Measurements from ENCODE around the gene KCTD12. TPM values are rescaled to one million over a fixed set of nuclear protein-coding genes. Genes with fewer than 3 reads are reported as not detected.
A peak's percentile ranks its signal among the peaks of the same experiment; 100 is the strongest.
"Not testable (repeated sequence)": the region's sequence is repeated elsewhere in the genome, so short reads cannot be mapped to it uniquely, and the experiment has no call there.

The KCTD12 gene
- polyA plus RNA-seq (ENCODE audit: insufficient read length in 3 of 3): 10 to 100 TPM; 72.9 to 86.0 (median 80.9) TPM
- long read RNA-seq, donor 1, full-length matches to known transcripts: 50 of 50 reads
- long read RNA-seq, donor 1, partial matches to known transcripts: 0 of 50 reads
- long read RNA-seq, donor 1, other reads (novel, unspliced or antisense): 0 of 50 reads
- long read RNA-seq, donor 2, full-length matches to known transcripts: 66 of 66 reads
- long read RNA-seq, donor 2, partial matches to known transcripts: 0 of 66 reads
- long read RNA-seq, donor 2, other reads (novel, unspliced or antisense): 0 of 66 reads
- long read RNA-seq, donor 3, full-length matches to known transcripts: 100 of 100 reads
- long read RNA-seq, donor 3, partial matches to known transcripts: 0 of 100 reads
- long read RNA-seq, donor 3, other reads (novel, unspliced or antisense): 0 of 100 reads
- long read RNA-seq, donor 4, full-length matches to known transcripts: 40 of 40 reads
- long read RNA-seq, donor 4, partial matches to known transcripts: 0 of 40 reads
- long read RNA-seq, donor 4, other reads (novel, unspliced or antisense): 0 of 40 reads
- long read RNA-seq, donor 5, full-length matches to known transcripts: 30 of 30 reads
- long read RNA-seq, donor 5, partial matches to known transcripts: 0 of 30 reads
- long read RNA-seq, donor 5, other reads (novel, unspliced or antisense): 0 of 30 reads
- long read RNA-seq, donor 6, full-length matches to known transcripts: 48 of 48 reads
- long read RNA-seq, donor 6, partial matches to known transcripts: 0 of 48 reads
- long read RNA-seq, donor 6, other reads (novel, unspliced or antisense): 0 of 48 reads
- long read RNA-seq, donor 7, full-length matches to known transcripts: 92 of 92 reads
- long read RNA-seq, donor 7, partial matches to known transcripts: 0 of 92 reads
- long read RNA-seq, donor 7, other reads (novel, unspliced or antisense): 0 of 92 reads
- long read RNA-seq, donor 8, full-length matches to known transcripts: 125 of 125 reads
- long read RNA-seq, donor 8, partial matches to known transcripts: 0 of 125 reads
- long read RNA-seq, donor 8, other reads (novel, unspliced or antisense): 0 of 125 reads
- long read RNA-seq, donor 9, full-length matches to known transcripts: 81 of 81 reads
- long read RNA-seq, donor 9, partial matches to known transcripts: 0 of 81 reads
- long read RNA-seq, donor 9, other reads (novel, unspliced or antisense): 0 of 81 reads
- long read RNA-seq, donor 10, full-length matches to known transcripts: 55 of 55 reads
- long read RNA-seq, donor 10, partial matches to known transcripts: 0 of 55 reads
- long read RNA-seq, donor 10, other reads (novel, unspliced or antisense): 0 of 55 reads
- long read RNA-seq, donor 11, full-length matches to known transcripts: 60 of 60 reads
- long read RNA-seq, donor 11, partial matches to known transcripts: 0 of 60 reads
- long read RNA-seq, donor 11, other reads (novel, unspliced or antisense): 0 of 60 reads
- long read RNA-seq, donor 12, full-length matches to known transcripts: 73 of 73 reads
- long read RNA-seq, donor 12, partial matches to known transcripts: 0 of 73 reads
- long read RNA-seq, donor 12, other reads (novel, unspliced or antisense): 0 of 73 reads
- long read RNA-seq, donor 13, full-length matches to known transcripts: 85 of 85 reads
- long read RNA-seq, donor 13, partial matches to known transcripts: 0 of 85 reads
- long read RNA-seq, donor 13, other reads (novel, unspliced or antisense): 0 of 85 reads
- long read RNA-seq, donor 14: 0 reads
- long read RNA-seq, donor 15: 0 reads
- long read RNA-seq, donor 16, full-length matches to known transcripts: 78 of 78 reads
- long read RNA-seq, donor 16, partial matches to known transcripts: 0 of 78 reads
- long read RNA-seq, donor 16, other reads (novel, unspliced or antisense): 0 of 78 reads

DNA sequence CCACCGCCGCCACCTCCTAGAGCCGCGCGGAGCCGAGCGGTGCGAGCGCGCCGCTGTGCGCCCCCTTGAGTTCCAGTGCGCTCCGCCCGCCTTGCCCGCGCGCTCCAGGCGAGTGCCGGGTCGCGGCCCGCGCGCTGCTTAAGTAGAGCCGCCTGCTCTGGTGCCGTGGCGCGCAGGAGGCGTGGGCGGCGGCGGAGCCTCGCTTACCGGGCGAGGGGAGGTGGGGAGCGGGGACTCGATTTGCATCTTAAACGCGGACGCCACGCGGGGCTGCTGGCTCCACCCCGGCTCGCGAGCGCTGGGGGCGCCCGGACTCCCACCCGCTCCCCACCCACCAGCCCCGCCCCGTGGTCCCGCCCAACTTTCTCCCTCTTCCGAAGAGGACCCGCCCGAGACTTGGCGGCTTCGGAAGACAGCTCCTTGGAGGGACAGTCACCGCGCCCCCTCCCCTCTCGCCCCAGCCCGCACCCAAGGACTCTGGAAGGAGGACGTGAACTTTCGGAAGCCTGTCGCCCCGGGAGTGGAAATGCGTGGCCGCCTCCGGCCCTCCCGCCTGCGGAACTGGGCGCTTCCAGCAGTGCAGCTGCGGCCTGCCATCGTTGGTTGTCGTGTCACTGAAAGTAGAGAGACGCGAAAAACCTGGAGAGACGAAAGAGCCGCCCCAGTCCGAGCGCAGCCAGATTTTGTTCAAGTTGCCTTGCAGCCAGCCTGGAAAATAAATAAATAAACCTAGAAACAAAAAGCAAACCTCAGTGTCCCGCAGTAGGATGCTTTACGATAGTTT lies at the start of gene KCTD12:
Gene KCTD12 (minus strand): TSS at position 114 of the 784 bp plus-strand sequence. CDS start 257 bp downstream, outside the sequence.
- DNase-seq: peak; percentile 89

DNA sequence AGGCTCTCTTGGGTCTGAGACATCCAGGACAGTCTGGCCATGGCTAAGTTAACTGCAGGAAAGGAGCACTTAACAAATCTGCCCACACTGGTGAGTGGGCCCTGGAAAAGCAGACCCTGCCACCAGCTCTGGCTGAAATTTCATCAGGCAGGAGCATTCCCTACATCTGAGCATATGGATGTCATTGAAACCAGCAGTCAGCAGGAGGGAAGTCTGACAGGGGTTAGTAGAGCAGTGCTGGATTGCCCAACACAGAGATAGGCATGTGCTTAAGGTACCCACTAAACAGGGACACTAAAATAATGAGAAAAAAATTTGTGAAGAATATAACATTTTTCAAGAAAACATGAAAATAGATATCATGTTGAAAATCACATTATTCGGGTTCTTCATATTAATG lies 48.5 kb upstream of the KCTD12 start:
- DNase-seq: no peak

DNA sequence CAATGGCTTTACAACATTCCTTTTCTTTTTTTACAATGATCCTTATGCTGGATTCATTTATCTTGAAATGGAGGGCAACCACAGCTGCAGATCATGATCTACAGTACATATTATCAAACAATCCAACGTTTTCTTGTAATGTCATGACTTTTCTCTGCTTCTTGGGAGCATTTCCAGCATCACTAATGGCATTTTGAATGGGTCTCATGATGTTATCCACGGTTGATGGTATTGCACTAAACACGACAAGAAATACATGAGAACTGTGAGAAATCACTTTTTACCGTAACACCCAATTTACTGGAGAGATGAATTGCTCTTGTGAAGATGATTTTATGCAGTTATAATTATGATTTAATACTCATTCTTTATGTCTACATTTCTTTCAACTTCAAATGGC lies 45.9 kb upstream of the KCTD12 start:
- no peak for DNase-seq

DNA sequence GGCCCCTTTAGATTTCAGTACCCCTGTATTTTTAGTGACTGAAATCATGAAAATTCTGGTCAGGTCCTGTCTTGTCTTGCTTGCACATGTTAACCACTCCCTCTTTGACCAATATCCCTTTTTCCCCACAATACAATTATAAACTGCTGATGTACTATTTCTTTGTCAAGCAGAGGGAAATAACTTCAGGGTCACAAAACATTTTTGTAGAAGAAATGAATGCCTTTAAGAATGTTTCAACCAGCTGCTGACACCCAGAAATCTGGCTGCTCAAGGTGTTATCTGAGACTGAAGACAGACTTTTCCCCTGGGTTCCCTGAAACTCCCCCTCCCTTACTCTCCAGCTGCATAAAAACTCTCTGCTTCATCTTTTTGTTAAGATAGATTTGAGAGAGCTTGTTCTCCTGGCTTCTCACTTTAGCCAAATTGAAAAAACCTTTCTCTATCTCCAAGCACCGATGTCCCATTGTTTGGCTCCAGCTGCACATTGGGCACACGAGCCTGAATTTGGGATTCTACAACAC lies 43.7 kb upstream of the KCTD12 start:
- no peak for DNase-seq

DNA sequence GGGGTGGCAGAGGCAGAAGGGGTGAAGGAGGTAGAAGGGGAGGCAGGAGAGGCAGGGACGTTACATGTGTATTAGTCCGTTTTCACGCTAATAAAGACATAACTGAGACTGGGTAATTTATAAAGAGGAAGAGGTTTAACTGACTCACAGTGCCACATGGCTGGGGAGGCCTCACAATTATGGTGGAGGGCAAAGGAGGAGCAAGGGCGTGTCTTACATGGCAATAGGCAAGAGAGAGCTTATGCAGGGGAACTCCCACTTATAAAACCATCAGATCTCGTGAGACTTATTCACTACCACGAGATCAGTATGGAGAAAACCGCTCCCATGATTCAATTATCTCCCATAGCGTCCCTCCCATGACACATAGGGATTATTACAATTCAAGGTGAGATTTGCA lies 43.1 kb upstream of the KCTD12 start:
- no peak for DNase-seq

DNA sequence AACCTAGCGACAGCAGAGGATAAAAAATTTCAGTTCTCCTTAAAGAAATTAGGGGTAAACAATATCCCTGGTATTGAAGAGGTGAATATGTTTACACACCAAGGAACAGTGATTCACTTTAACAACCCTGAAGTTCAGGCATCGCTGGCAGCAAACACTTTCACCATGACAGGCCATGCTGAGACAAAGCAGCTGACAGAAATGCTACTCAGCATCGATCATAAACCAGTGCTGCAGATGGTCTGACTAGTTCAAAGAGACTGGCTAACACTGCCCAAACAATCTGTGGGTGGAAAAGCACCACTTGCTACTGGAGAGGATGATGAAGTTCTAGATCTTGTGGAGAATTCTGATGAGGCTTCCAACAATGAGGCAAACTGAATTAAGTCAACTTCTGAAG lies 42.3 kb upstream of the KCTD12 start:
- no peak for DNase-seq

DNA sequence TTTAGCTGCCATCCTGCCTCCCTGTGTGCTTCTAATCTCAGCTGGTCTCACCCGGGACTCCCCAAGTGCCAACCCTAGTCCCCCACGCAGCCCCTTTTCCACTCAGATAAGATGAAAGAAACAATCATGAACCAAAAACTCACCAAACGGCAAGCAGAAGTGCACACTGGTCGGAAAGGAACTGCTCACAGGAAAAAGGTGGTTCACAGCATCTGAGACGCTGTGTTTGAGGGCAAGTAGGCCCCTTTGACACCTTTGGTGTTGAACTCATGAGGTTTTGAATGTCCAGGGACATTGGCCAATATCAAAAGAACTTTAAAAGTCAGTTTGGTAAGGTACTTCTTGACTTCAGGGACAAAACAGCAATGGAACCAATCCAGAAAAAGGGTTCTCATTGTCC lies 41.8 kb upstream of the KCTD12 start:
- DNase-seq: no peak

DNA sequence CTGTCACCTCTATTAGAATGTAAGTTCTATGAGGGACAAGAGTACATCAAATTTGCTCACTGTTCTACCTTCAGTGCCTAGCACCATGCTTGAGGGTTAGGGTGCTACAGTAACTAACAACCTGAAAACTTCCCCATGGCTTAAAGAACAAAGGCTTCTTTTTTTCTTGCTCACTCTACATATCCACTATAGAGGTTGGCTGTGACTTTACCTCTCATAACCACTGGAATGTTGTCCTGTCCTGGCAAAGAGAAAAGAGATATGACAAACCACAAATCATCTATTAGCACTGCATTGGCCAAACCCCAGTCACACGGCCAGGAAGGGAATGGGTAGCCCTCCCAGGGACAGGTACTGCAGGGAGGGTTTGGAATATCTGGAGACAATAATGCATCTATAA lies 38.9 kb upstream of the KCTD12 start:
- DNase-seq: no peak

DNA sequence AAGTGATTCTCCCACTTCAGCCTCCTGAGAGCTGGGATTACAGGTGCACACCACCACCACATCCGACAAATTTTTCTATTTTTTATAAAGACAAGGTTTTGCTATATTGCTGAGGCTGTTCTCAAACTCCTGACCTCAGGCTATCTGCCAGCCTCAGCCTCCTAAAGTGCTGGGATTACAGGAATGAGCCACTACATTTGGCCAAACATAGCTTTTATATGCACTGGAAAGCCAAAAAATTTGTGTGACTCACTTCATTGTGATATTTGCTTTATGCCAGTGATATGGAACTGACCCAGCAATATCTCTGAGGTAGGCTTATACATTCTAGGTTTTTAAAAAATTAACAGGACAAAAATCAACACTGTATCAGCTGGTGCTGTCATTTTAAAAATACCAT lies 35.3 kb upstream of the KCTD12 start:
- no peak for DNase-seq

DNA sequence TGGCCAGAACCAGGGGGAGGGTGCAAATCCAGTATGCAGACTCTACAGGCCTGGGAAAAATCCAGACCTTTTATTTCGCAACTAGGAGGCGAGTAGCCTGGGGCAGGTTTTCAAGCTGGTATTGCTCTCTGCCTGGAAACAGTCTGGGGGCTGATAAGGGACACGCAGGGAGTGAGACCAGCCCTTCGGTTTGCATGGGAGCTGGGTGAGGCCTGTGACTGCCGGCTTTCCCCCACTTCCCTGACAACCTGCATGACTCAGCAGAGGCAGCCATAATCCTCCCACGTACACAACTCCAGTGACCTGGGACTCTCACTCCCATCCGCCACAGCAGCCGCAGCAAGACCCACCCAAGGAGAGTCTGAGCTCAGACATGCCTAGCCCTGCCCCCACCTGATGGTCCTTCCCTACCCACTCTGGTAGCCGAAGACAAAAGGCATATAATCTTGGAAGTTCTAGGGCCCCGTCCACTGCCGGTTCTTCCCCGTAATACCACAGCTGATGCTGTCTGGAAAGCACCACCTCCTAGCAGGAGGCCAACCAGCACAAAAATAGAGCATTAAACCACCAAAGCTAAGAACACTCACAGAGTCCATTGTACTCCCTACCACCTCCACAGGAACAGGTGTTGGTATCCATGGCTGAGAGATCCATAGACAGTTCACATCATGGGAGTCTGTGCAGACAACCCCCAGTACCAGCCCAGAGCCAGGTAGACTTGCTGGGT lies 31.7 kb upstream of the KCTD12 start:
- not testable (repeated sequence) for DNase-seq

DNA sequence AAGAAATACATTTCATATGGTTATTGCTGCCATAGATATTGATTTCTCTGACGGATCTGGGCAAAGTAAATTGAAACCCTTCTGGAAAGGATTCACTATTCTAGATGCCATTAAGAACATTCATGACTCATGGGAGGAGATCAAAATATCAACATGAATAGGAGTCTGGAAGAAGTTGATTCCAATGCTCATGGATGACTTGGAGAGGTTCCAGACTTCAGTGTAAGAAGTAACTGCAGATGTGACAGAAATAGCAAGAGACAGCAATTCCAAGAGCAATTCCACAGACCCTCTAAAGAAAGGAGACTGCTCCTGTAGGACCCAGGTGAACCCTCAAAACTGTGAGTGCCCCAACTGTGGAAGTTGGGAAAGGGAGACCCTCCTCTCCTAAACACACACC lies 30.9 kb upstream of the KCTD12 start:
- no peak for DNase-seq

DNA sequence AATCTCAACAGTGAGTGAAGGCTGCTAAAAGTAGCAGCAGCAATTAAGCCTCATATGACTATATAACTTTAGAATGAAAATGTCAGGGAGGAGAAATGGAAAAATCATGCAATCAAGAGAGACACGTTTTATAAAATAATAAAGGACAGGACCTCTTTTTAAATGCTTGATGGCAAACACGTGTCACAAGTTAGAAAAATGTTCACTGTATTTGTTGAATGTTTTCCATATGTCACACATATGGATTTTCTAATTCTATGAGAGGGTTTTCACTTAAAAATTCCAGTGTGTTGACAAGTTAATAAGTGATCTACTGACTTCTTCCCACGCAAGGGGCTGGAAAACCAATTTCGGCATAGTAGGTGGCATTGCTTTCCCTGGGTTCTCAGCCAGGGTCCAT lies 27.7 kb upstream of the KCTD12 start:
- no peak for DNase-seq

DNA sequence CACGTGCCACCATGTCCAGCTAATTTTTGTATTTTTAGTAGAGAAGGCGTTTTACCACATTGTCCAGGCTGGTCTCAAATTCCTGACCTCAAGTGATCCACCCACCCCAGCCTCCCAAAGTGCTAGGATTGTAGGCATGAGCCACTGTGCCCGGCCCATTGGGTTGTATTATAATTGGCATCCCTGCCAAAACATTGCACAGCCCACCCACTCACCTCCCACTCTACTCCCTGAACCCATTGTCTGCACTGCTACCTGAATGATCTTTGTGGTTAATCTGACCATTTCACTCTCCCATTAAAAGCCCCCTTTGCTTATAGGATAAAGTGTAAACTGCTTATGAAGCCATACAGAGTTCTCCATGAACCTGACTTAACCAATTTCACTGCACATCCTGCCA lies 26.3 kb upstream of the KCTD12 start:
- DNase-seq: no peak

DNA sequence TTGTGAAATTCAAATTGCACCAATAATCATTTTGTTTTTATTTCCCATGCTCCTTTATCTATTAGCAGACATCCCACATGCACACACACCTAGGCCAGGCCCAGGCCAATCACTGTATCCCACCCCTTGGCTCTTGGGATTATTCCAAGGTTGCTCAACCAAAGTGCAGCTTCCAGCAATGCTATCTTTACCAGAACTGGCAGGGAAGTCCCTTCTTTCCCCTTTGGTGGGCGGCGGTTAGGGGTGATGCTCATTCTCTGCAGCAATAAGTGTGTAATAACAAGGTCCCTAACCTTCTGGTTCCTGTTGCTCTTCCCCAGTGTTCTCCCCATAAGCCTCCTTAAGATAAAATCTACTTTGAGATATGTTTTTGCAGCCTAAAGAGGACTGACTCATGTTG lies 18.3 kb upstream of the KCTD12 start:
- no peak for DNase-seq

DNA sequence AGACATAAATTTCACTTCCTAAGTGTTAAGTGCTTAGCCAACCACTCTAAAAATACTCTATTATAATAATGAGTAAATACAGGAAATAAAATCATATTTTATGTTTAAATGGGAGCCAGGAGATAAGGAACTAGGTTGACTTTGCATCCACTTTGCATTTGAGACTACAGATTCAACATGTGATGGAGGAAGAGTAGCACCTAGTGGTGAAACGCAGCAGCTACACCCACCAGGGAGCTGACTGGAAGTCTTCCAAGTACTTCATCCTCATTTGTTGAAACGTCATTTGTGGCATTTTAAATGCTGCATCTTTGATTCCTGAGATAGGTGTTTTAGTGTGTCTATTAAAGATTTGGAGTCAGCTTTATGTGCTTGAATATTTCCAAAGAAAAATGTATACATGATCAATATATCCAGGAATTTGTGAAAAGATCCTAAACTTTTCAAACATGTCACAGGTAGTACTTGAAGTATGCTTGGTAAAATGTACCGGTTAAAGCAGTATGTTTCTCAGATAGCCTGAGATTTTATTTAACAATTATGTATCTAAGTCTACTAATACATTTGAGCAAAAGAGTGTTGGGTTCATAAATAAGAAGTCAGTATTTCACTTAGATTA lies 17.4 kb upstream of the KCTD12 start:
- peak; percentile 65 for DNase-seq

DNA sequence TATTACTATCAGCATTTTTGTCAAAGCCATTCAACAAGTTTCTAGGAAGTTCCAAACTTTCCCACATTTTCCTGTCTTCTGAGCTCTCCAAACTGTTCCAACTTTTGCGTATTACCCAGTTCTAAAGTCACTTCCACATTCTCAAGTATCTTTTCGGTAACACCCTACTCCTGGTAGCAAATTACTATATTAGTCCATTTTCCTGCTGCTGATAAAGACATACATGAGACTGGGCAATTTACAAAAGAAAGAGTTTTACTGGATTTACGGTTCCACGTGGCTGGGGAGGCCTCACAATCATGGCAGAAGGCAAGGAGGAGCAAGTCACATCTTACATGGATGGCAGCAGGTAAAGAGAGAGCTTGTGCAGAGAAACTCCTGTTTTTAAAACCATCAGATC lies 12.9 kb upstream of the KCTD12 start:
- not testable (repeated sequence) for DNase-seq

DNA sequence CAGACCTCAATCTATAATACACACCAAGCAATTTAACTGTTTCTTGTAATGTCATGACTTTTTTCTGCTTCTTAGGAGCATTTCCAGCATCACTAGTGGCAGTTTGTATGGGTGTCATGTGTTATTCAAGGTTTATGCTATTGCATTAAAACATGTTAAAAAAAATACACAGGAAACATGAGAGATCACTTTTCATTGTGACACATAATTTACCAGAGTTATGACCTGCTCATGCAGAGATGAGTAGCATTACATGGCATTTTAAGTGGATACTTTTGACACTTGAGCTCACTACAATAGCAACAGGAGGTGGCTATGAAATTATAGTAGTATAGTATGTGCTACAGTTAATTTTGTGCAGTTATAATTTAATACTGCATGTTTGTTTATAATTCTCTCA lies 11.0 kb upstream of the KCTD12 start:
- not testable (repeated sequence) for DNase-seq

DNA sequence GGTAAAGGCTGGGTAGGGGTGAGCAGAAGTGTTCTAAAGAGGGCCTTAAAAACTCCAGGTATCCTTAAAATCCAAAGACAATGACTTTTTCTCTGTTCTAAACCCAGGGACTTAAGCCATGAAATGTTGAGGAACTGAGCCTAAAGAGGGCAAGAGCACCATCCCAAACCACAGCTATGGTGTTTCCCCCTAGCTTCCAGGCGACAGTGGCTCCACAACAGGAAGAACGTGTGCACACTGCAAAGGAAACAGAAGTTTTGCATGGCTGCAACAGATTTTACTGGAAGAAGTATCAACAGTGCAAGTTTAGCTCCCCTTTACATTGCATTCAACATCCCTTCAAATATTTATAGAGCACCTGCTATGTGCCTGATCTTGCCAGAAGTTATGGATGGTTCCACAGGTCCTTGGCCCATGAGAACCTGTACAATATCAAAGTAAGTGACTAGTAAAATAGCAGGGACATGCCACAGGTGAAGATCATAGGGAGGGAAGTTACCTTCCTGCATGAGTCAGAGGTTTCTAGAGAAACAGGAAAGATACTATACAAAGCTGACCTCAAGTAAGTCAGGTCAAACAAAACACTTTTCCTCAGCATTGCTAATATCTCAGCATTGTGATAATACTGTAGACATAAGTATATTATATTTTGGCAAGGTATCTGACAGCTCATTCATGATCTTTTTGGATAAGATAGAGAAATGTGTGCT lies 8.4 kb upstream of the KCTD12 start:
- no peak for DNase-seq
